K562 (cell line): Measurements from ENCODE around the gene NDUFA13. TPM values are rescaled to one million over a fixed set of nuclear protein-coding genes. Genes with fewer than 3 reads are reported as not detected.
A peak's percentile ranks its signal among the peaks of the same experiment; 100 is the strongest.

ENCODE experiments used
- CSDE1 ChIP-seq, 2 experiments: fragments of 450-650 bp; IDR thresholded peaks; 2 replicates each; pipeline ENCODE4 v1.6.1; 2016; ENCODE audit warnings: mild to moderate bottlenecking in 1 of 2
- ELF4 ChIP-seq: fragments of 450-650 bp; formaldehyde crosslinking; IDR thresholded peaks from 2 replicates; pipeline ENCODE4 v1.4.0; 2022; ENCODE audit warnings: missing genetic modification characterization
- GABPB1 ChIP-seq: sonication (generic); formaldehyde crosslinking; IDR thresholded peaks from 2 replicates; pipeline ENCODE4 v1.8.0; 2022; ENCODE audit warnings: mild to moderate bottlenecking, missing genetic modification reagents
- MGA ChIP-seq: fragments of 450-650 bp; IDR thresholded peaks from 2 replicates; pipeline ENCODE4 v1.6.1; 2016; ENCODE audit warnings: mild to moderate bottlenecking, moderate library complexity
- TCF3 ChIP-seq: sonication (generic); formaldehyde crosslinking; IDR thresholded peaks from 2 replicates; pipeline ENCODE4 v1.4.0; 2020; ENCODE audit warnings: mild to moderate bottlenecking, missing genetic modification reagents
- ZNF766 ChIP-seq: fragments of 200-800 bp; sonication (Bioruptor generic); conservative IDR thresholded peaks from 2 replicates; pipeline ENCODE4 v1.6.1; 2016; ENCODE audit warnings: missing genetic modification characterization, missing compliant biosample characterization
- polyA plus RNA-seq, 8 experiments: library from polyadenylated mRNA; depleted of rRNA in 4 of 8; stranded (reverse) in 5 of 8; unstranded in 3 of 8; fragments of >200 nt; fragmentation: Nextera tagmentation in 2 of 8; fragmentation: Illumina TruSeq in 1 of 8; extraction: Ambion mirVana in 2 of 8; extraction: Trizol in 1 of 8; gene quantifications; 2 replicates each; pipeline versions ENCODE4 v1.2.1 to v1.2.3, GENCODE V29; 2011 to 2014; ENCODE audit warnings: inconsistent platforms in 1 of 8, missing spikeins in 1 of 8
- total RNA-seq, 7 experiments: library from RNA; depleted of rRNA in 6 of 7; stranded (reverse); fragments of >200 nt in 6 of 7; fragmentation: Illumina TruSeq in 2 of 7; extraction: Trizol in 2 of 7; gene quantifications; 2 replicates each; pipeline versions ENCODE4 v1.2.1 to v1.2.3, GENCODE V29; 2011 to 2021; ENCODE audit warnings: low replicate concordance in 1 of 7
- TF ChIP-seq, protein P1 (sequence below): fragments of 450-650 bp; IDR thresholded peaks from 2 replicates; pipeline ENCODE4 v1.6.1; 2016; ENCODE audit warnings: low read depth

The NDUFA13 gene
- total and polyA plus RNA-seq, 9 of the 15 experiments (the other 6 are each of a cell fraction or from before 2014, with no cell fraction given), result 146 to 596 (median 429) TPM

- TF ChIP-seq, protein P1, sequence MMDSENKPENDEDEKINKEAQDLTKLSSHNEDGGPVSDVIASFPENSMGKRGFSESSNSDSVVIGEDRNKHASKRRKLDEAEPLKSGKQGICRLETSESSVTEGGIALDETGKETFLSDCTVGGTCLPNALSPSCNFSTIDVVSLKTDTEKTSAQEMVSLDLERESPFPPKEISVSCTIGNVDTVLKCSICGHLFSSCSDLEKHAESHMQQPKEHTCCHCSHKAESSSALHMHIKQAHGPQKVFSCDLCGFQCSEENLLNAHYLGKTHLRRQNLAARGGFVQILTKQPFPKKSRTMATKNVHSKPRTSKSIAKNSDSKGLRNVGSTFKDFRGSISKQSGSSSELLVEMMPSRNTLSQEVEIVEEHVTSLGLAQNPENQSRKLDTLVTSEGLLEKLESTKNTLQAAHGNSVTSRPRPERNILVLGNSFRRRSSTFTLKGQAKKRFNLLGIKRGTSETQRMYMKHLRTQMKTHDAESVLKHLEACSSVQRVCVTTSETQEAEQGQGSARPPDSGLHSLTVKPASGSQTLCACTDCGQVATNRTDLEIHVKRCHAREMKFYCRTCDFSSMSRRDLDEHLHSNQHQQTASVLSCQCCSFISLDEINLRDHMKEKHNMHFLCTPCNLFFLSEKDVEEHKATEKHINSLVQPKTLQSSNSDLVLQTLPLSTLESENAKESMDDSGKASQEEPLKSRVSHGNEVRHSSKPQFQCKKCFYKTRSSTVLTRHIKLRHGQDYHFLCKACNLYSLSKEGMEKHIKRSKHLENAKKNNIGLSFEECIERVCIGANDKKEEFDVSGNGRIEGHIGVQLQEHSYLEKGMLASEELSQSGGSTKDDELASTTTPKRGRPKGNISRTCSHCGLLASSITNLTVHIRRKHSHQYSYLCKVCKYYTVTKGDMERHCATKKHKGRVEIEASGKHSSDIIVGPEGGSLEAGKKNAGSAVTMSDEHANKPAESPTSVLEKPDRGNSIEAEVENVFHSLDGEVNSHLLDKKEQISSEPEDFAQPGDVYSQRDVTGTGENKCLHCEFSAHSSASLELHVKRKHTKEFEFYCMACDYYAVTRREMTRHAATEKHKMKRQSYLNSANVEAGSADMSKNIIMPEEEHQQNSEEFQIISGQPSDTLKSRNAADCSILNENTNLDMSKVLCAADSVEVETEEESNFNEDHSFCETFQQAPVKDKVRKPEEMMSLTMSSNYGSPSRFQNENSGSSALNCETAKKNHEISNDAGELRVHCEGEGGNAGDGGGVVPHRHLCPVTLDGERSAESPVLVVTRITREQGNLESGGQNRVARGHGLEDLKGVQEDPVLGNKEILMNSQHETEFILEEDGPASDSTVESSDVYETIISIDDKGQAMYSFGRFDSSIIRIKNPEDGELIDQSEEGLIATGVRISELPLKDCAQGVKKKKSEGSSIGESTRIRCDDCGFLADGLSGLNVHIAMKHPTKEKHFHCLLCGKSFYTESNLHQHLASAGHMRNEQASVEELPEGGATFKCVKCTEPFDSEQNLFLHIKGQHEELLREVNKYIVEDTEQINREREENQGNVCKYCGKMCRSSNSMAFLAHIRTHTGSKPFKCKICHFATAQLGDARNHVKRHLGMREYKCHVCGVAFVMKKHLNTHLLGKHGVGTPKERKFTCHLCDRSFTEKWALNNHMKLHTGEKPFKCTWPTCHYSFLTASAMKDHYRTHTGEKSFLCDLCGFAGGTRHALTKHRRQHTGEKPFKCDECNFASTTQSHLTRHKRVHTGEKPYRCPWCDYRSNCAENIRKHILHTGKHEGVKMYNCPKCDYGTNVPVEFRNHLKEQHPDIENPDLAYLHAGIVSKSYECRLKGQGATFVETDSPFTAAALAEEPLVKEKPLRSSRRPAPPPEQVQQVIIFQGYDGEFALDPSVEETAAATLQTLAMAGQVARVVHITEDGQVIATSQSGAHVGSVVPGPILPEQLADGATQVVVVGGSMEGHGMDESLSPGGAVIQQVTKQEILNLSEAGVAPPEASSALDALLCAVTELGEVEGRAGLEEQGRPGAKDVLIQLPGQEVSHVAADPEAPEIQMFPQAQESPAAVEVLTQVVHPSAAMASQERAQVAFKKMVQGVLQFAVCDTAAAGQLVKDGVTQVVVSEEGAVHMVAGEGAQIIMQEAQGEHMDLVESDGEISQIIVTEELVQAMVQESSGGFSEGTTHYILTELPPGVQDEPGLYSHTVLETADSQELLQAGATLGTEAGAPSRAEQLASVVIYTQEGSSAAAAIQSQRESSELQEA, result no peak
- no peak; the same call in 1 of the 2 replicates for TF ChIP-seq ZNF766 (CRISPR knock-in tag)
- TF ChIP-seq TCF3 (CRISPR knock-in tag), result peak; percentile 19; the same call in 1 of the 2 replicates
- 0 out of 4 replicates have a peak, but pooled peaks of 1 of the 2 experiments have one; percentile 65 for TF ChIP-seq CSDE1 (IDR thresholded peaks at IDR 0.05)
- peak; percentile 75 for TF ChIP-seq MGA
- peak; percentile 99 for TF ChIP-seq GABPB1 (CRISPR knock-in tag)
- peak; percentile 91 for TF ChIP-seq ELF4
These were observed at the start of gene NDUFA13 (continued) for GRCh38 chr19:19515642-19516519.
